GM19099 (cell line): Measurements from ENCODE around the gene ECI1.

Source experiments
- POLR2A ChIP-seq: IDR thresholded peaks from 3 replicates; pipeline ENCODE4 v1.6.1; 2011; ENCODE audit warnings: low read depth; ENCODE audit not compliant: insufficient read length; ENCODE audit errors: extremely low read depth

Gene ECI1

GRCh38 chr16:2232094-2232990 lies 19.0 kb downstream of the ECI1 start:
- no peak for TF ChIP-seq POLR2A

DNA sequence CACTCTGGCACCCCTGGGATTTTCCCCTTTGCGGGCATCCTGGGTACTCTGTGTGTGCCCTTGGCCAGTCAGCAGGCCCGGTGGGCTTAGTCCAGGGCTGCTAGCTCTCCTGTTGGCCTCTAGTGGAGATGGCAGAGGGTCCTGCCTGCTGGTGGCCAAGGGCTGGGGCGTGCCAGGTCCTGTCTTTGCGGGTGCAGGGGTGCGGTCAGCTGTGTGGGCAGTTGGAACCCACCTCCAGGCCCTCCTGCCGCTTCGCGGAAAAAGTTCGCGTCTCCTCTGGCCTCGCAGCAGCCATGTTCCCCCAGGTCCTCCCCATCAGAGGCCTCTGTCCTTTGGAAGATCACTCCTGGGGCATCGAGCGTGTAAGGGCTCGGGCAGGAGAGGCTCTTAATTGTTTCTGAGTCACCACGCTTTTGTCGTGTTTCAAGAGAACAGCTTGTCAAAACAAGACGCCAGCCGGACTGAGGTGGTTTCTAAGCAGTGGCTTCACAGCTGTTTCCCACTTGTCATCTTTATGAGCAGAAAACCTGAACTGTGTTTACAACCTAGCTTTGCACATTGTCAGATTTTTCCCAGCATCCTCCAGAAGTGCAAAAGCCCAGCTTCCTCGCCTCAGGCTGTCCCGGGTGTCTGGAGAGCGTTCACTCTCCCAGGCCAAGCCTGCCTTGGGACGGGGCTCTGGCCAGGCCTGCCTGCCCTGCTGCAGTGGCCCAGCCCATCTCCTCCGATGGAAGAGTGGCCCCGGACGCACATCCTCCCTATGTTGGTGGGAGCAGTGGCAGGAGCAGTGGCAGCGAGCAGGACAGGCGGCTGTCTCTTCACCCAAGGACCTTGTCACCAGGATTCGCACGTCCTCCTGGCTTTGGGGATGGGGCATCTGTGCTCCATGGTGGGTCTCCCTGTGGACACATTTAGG lies 20.1 kb downstream of the ECI1 start:
- TF ChIP-seq POLR2A: no peak

- no peak for TF ChIP-seq POLR2A
These were observed 21.0 kb downstream of the ECI1 start for GRCh38 chr16:2230376-2230775.

DNA sequence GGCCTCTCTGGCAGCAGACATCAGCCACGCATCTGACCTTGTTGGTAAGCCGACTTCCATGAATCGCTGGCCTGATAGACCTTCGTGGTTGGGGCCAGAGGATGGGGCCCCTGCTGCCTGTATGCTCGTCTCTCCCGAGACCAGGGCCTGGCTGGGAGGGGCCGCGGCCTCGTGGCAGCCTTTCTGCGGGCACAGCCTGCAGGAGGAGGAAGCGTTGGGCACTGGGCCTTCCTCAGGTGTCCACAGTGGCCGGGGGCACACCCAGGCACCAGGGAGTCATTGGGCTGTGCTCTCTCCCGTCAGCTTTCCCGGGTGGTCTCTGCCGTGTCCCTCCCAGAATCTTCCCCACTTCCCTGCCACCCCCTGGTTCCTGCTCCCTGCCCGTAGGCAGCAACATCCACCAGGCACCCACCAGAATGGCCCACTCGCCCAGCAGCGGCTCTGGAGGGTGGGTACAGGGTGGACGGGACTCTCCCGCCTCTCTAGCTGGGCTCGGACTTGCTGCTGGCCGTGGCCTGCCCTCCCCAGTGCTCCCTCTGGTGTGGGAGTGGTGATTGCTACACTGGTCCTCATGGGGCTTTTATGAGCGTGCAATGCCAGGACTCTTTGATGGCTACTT lies 21.6 kb downstream of the ECI1 start:
- TF ChIP-seq POLR2A: no peak

- no peak for TF ChIP-seq POLR2A
These were observed 22.3 kb downstream of the ECI1 start for GRCh38 chr16:2229091-2229490.

- no peak for TF ChIP-seq POLR2A
These were observed 23.1 kb downstream of the ECI1 start for GRCh38 chr16:2228161-2228824.

DNA sequence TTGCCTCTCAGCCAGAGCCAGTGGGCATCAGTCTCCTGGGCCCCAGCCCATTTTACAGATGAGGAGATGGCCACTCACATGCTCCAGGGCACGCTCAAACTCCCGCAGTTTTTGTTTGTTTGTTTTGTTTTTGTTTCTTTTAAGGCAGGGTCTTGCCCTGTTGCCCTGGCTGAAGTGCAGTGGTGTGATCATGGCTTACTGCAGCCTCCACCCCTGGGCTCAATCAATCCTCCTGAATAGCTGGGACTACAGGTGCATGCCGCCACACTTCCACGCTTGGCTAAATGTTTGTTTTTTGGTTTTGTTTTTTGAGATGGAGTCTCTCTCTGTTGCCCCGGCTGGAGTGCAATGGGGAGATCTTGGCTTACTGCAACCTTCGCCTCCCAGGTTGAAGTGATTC lies 24.5 kb downstream of the ECI1 start:
- TF ChIP-seq POLR2A: no peak

DNA sequence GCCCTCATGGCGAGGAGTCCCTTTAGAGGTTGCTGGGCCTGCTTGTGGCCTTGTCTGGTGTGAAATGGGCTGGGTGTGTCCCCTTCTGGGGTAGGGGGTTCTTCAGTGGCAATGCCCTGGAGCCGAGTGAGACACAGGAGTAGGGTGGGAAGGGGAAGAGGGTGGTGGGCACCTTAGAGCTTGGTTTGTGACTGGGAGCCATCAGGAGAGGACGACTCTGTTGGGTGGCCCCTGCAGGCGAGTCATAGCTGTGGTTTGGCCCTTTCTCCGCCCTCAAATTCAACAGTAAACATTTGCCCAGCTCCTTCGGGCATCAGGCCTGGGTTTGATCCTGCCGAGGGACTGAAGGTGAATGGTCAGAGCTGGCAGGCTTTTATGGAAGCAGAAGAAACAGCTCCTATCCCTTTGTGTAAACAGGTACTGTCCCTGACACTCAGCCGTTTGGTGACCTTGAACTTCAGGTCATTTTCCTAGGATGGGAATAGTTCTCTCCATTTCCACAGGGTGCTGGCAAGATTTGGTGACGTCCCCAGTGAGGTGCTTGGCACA lies 25.1 kb downstream of the ECI1 start:
- TF ChIP-seq POLR2A: no peak

DNA sequence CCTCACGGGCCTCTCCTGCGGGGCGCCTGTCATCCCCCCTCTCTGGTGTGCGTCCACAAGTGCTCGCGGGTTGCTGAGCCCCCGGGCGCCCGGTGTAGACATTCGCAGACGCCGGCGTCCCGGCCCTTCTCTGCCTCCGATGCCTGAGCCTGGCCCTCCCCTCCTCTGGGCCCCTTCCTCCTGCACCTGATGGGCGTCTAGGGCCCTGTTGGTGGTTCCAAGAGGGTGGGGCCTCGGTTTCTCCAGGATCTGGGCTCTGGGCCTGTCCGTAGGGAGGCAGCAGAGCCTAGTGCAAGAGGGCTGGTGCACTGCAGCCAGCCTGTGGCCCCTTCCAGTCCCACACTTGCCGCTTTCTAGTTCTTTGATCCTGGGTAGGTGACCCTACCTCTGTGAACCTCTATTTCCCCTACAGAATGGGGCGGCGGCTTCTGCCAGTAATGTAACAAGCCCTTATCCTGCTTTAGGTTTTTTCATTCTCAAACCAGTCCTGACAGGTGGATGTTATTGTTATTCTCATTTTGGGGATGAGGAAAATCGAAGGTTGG lies 27.4 kb downstream of the ECI1 start:
- TF ChIP-seq POLR2A: no peak

DNA sequence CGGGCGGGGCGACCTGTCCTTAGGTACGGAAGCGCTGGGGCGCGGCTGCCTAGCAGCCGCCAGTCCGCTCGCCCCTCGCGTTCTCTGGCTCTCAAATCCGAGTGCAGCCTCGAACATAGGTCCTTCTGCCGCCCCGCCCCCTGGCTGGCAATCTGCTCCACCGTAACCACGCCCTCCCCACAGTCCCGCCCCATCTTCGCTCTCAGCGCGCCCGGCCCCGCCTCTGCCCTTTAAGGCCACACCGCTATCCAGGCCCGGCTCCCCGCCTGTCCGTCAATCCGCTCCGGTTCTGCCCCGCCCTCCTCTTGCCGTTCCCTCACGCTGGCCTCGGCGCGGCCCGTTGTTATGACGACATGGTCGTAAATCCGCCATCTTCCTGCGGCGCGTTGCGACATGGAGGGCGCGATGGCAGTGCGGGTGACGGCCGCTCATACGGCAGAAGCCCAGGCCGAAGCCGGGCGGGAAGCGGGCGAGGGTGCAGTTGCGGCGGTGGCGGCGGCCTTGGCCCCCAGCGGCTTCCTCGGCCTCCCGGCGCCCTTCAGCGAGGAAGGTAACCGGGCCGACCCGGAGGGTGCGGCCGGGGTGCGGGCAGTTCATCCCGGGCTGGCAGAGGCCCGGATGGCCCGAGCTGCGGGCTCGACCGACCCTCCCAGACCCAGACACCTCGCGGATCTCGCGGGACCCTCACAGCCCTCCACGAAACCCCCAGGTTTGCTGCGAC lies 28.0 kb downstream of the ECI1 start, which contains the start of gene E4F1:
E4F1 (plus strand) TSS at position 371 of the 721 bp plus-strand sequence; CDS start at position 394, 23 bp downstream.
- peak; percentile 98 for TF ChIP-seq POLR2A

DNA sequence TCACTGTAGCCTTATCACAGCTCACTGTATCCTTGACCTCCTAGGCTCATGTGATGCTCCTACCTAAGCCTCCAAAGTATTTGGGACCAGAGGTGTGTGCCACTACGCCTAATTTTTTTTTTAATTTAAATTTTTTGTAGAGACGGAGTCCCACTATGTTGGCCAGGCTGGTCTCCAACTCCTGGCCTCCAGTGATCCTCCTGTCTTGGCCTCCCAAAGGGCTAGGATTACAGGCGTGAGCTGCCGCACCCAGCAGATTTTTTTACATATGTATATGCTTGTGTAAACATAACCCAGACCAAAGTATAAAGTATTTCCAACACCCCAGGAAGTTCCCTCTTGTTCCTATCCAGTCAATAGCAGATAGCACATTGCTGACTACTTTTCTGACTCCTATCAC lies 35.1 kb downstream of the ECI1 start:
- TF ChIP-seq POLR2A: no peak

GRCh38 chr16:2214719-2214968 lies 36.7 kb downstream of the ECI1 start, which contains the start of gene PGP:
PGP (minus strand) TSS chr16:2214840; CDS start chr16:2214777, 63 bp downstream.
- TF ChIP-seq POLR2A: no peak
